Heart left ventricle (tissue), 13 donors: ENCODE data around the gene DNHD1.

ENCODE experiments used
- CTCF ChIP-seq, 12 donors: fragments of 200-600 bp; sonication (generic) in 4 of 12; IDR thresholded peaks; one replicate each; pipeline versions ENCODE4 v1.5.0 to v1.8.0; 2018 to 2022; ENCODE audit warnings: antibody characterized with exemption in 12 of 12, mild to moderate bottlenecking in 5 of 12
- POLR2A ChIP-seq, 2 donors: fragments of 450-650 bp; IDR thresholded peaks; one replicate each; pipeline ENCODE4 v1.6.1; 2017; ENCODE audit warnings: antibody characterized with exemption in 2 of 2, mild to moderate bottlenecking in 2 of 2, moderate library complexity in 2 of 2
- donor health status: ischemic (EF 13 %, LVEDD 7.1; RV severe dilation, severe dysfunction).
- donor health status: DM: no; HTN: yes; CAD: no.
- donor health status: DM: no; HTN: no; CAD: no.
- donor health status: ischemic (EF 25% LVEDD 6.9; RV normal size, moderate dysfunction).
- donor health status: ischemic (EF 25% LVEDD 5.7; RV mildly dilated, moderate dysfunction).
- donor health status: ischemic (EF 35%, LVEDD 5.7; RV mildly dilated, moderate dysfunction).
- donor health status: nonischemic (EF 11% LVEDD 7.7; RV severe dilation, severe dysfunction).
- donor health status: DM: yes; HTN: yes; CAD: no.
- donor health status: PGD.
- donor health status: ischemic (EF 29% LVEDD 5.4; RV normal size, mild dysfunction).
- donor health status: nonischemic (EF 23%, LVEDD 6.1; RV moderate dilation, normal function).

GRCh38 chr11:6604081-6604626 is 107.1 kb downstream of the DNHD1 start:
- TF ChIP-seq CTCF (IDR thresholded peaks at IDR 0.05) (peak in 5 of 12 donors; percentile 18 to 41 (median 24)), POLR2A (IDR thresholded peaks at IDR 0.05) (no peak)
